Spleen (tissue), 7 donors: ENCODE results near the gene PFKL.

ENCODE experiments used
- CTCF ChIP-seq, 11 experiments: fragments of 200-600 bp in 7 of 11; fragments of 450-650 bp in 4 of 11; sonication (generic) in 4 of 11; IDR thresholded peaks in 8 of 11; conservative IDR thresholded peaks in 3 of 11; 1 replicate in 7 of 11; 2 replicates in 4 of 11; pipeline versions ENCODE4 v1.4.0 to v1.8.0; 2016 to 2021; ENCODE audit warnings: antibody characterized with exemption in 11 of 11, inconsistent platforms in 4 of 11, mild to moderate bottlenecking in 1 of 11
- POLR2AphosphoS5 ChIP-seq, 3 donors: sonication (generic); formaldehyde crosslinking; IDR thresholded peaks; one replicate each; pipeline ENCODE4 v1.5.1; 2017; ENCODE audit warnings: antibody characterized with exemption in 3 of 3
- donor health status: DM: no; HTN: no; CAD: no; lungs with moderate emphysema.
- donor health status: DM: no; HTN: no; CAD: no.
- donor health status: DM: no; HTN: no; CAD: no.

GRCh38 chr21:44310628-44311507 is 11.0 kb downstream of the PFKL start:
- no peak for TF ChIP-seq POLR2AphosphoS5 (IDR thresholded peaks at IDR 0.05)
- no peak for TF ChIP-seq CTCF (IDR thresholded peaks at IDR 0.05 in 8 of 11, conservative IDR thresholded peaks at IDR 0.05 in 3 of 11)
